ENCODE results near the gene KLK10. TPM values are rescaled to one million over a fixed set of nuclear protein-coding genes. Genes with fewer than 3 reads are reported as not detected.
"Not testable (repeated sequence)": the region's sequence is repeated elsewhere in the genome, so short reads cannot be mapped to it uniquely, and the experiment has no call there.

Gene KLK10
- total RNA-seq, 1 donor, result not detected

DNA sequence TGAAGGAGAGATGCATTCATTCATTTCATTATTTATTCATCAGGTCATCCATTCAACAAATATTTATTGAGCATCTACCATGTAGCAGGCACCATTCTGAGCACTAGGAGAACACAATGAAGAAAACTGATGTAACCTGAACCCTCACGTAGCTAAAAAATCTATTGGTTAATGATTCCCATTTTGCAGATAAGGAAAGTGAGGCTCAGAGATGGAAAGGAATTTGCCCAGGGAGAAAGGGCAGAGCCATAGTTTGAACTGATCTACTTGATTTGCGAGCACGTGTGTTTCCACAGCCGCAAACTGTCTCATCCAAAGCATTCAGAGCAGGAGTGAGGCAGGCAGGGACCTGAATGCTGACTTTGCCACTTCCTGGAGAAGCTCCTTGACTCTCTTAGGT lies 20.8 kb downstream of the KLK10 start:
- DNase-seq (ENCODE audit: low read depth), result no peak
- TF ChIP-seq, protein P1, sequence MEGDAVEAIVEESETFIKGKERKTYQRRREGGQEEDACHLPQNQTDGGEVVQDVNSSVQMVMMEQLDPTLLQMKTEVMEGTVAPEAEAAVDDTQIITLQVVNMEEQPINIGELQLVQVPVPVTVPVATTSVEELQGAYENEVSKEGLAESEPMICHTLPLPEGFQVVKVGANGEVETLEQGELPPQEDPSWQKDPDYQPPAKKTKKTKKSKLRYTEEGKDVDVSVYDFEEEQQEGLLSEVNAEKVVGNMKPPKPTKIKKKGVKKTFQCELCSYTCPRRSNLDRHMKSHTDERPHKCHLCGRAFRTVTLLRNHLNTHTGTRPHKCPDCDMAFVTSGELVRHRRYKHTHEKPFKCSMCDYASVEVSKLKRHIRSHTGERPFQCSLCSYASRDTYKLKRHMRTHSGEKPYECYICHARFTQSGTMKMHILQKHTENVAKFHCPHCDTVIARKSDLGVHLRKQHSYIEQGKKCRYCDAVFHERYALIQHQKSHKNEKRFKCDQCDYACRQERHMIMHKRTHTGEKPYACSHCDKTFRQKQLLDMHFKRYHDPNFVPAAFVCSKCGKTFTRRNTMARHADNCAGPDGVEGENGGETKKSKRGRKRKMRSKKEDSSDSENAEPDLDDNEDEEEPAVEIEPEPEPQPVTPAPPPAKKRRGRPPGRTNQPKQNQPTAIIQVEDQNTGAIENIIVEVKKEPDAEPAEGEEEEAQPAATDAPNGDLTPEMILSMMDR (IDR thresholded peaks at IDR 0.05; ENCODE audit: insufficient read depth, low read depth, low read length), result no peak
- no peak overlapping the region for H3K4me3 ChIP-seq (ENCODE audit: low read depth, low read length)

- no peak for DNase-seq (ENCODE audit: low read depth)
- H3K4me3 ChIP-seq (ENCODE audit: low read depth, low read length), result no peak overlapping the region
- TF ChIP-seq, protein P1 (IDR thresholded peaks at IDR 0.05; ENCODE audit: insufficient read depth, low read depth, low read length), result no peak
Observed at GRCh38 chr19:50998061-50998460, 21.4 kb downstream of the KLK10 start.

- TF ChIP-seq, protein P1 (IDR thresholded peaks at IDR 0.05; ENCODE audit: insufficient read depth, low read depth, low read length), result no peak
- H3K4me3 ChIP-seq (ENCODE audit: low read depth, low read length), result no peak overlapping the region
- no peak for DNase-seq (ENCODE audit: low read depth)
Observed at GRCh38 chr19:50994129-50994528, 25.4 kb downstream of the KLK10 start.

- TF ChIP-seq, protein P1 (IDR thresholded peaks at IDR 0.05; ENCODE audit: insufficient read depth, low read depth, low read length), result no peak
- no peak overlapping the region for H3K4me3 ChIP-seq (ENCODE audit: low read depth, low read length)
- no peak for DNase-seq (ENCODE audit: low read depth)
Observed at GRCh38 chr19:50992666-50993035, 26.9 kb downstream of the KLK10 start.

GRCh38 chr19:50984416-50984815 lies 35.1 kb downstream of the KLK10 start:
- DNase-seq (ENCODE audit: low read depth), result not testable (repeated sequence)

DNA sequence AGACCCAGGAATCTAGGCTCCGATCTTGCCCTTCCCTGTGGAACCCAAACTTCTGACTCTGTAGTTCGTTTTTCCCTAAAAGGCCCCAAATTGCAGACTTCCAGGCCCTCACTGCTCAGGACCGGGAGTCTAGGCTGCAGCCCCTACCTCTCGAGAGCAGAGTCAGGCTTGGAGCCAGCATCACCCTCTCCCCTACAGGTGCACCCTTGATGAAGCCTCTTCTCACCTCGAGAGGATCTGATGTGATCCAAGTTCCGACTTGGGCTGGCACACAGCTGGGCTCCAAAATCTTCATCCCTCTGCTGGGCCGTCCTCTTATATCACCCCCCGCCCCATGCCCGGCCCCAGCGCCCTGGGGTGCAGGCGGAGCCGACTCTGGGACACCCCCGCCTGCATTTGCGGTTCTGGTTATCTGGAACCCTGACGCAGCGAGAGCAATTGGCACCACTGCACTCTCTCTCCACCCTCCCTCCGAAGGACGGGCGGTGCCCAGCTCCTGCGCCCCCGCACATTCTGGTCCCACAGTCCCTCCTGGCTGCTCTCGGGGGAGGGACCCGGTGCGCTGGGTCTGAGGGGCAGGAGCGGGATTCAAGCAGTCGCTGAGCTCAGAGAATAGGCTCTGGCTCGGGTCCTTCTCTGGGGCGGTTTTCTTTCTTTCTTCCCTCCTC lies 35.8 kb downstream of the KLK10 start, which contains the start of gene KLK7:
KLK7 (minus strand) TSS at position 293 of the 668 bp plus-strand sequence. CDS start 1,518 bp downstream, outside the sequence.
- H3K4me3 ChIP-seq (ENCODE audit: low read depth, low read length), result no peak within 1 kb of the TSS
- TF ChIP-seq, protein P1 (IDR thresholded peaks at IDR 0.05; ENCODE audit: insufficient read depth, low read depth, low read length), result no peak
- DNase-seq (ENCODE audit: low read depth), result no peak

More at GRCh38 chr19:50984416-50984815, 35.1 kb downstream of the KLK10 start:
- not testable (repeated sequence) for H3K4me3 ChIP-seq (ENCODE audit: low read depth, low read length)

DNA sequence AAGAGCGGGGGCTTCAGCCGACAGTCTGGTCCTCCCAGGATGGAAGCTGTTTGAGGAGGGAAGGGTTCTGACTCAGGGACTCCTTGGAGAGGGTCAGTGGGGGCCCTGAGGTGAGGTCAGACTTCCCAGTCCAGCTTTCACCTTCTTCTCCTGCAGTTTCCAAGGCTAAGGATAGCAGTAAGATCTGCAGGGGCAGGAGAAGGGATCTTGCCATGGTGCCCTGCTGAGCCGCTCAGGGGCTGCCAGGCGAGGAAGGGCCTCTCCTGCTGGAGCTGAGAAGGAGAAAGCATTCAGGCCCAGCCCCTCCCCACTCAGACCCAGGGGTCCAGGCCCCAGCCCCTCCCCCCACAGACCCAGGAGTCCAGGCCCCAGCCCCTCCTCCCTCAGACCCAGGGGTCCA lies 37.3 kb downstream of the KLK10 start:
- DNase-seq (ENCODE audit: low read depth), result no peak
- TF ChIP-seq, protein P1 (IDR thresholded peaks at IDR 0.05; ENCODE audit: insufficient read depth, low read depth, low read length), result no peak
- no peak overlapping the region for H3K4me3 ChIP-seq (ENCODE audit: low read depth, low read length)

Measured in fibroblast of villous mesenchyme (primary cell).